ENCODE results near the gene PLPPR3.
"Not testable (repeated sequence)": the region's sequence is repeated elsewhere in the genome, so short reads cannot be mapped to it uniquely, and the experiment has no call there.

Gene PLPPR3

DNA sequence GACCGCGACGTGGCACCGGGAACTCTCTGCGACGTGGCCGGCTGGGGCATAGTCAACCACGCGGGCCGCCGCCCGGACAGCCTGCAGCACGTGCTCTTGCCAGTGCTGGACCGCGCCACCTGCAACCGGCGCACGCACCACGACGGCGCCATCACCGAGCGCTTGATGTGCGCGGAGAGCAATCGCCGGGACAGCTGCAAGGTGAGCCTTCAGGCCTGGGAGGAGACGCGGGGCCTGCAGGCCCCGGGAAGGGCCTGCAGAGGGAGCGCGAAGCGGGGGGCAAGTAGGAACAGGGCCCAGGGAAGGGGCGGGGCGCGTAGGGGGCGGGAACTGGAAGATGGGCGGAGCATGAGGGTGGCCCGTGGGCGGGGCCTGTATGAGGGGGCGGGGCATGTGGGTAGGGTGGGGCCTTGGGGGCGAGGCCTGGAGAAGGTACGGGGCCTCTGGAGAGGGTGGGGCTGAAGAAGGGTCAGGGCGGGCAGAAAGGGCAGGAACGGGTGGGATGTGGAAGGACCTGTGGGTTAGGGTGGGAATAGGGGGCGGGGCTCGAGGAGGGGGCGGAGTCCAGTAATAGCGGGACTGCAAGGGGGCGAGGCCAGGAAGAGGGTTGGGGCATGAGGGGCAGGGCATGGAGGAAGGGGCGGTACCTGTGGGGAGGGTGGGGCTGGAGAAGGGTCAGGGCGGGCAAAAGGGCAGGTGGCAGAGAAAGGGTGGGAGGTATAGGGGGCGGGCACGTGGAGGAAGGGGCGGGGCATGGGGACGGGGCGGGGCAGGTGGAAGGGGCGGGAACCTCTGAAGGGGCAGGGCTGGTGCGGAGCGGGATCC lies 40.2 kb upstream of the PLPPR3 start:
- Histone ChIP-seq H3K4me1 (ENCODE audit: control insufficient read depth, low read depth, low read length) (no peaks in the 10 kb centered on the region), H3K4me3 (ENCODE audit: low read length) (no peak overlapping the region), H3K36me3 (ENCODE audit: control insufficient read depth, low read depth, low read length) (no peaks in the 10 kb centered on the region), H3K27ac (ENCODE audit: low read length) (no peak overlapping the region), H3K9ac (ENCODE audit: low read length) (no peak overlapping the region), H3K27me3 (ENCODE audit: control insufficient read depth, insufficient read depth, low read length) (peaks cover 35% of the 10 kb centered on the region), H3K9me3 (ENCODE audit: control insufficient read depth, low read depth, low read length) (no peaks in the 10 kb centered on the region)

- Histone ChIP-seq H3K27me3 (ENCODE audit: control insufficient read depth, insufficient read depth, low read length) (peaks cover 35% of the 10 kb centered on the region), H3K36me3 (ENCODE audit: control insufficient read depth, low read depth, low read length) (no peaks in the 10 kb centered on the region), H3K27ac (ENCODE audit: low read length) (no peak overlapping the region), H3K9me3 (ENCODE audit: control insufficient read depth, low read depth, low read length) (no peaks in the 10 kb centered on the region), H3K4me3 (ENCODE audit: low read length) (no peak overlapping the region), H3K9ac (ENCODE audit: low read length) (no peak overlapping the region), H3K4me1 (ENCODE audit: control insufficient read depth, low read depth, low read length) (no peaks in the 10 kb centered on the region)
These were observed 39.5 kb upstream of the PLPPR3 start for GRCh38 chr19:861141-861755.

DNA sequence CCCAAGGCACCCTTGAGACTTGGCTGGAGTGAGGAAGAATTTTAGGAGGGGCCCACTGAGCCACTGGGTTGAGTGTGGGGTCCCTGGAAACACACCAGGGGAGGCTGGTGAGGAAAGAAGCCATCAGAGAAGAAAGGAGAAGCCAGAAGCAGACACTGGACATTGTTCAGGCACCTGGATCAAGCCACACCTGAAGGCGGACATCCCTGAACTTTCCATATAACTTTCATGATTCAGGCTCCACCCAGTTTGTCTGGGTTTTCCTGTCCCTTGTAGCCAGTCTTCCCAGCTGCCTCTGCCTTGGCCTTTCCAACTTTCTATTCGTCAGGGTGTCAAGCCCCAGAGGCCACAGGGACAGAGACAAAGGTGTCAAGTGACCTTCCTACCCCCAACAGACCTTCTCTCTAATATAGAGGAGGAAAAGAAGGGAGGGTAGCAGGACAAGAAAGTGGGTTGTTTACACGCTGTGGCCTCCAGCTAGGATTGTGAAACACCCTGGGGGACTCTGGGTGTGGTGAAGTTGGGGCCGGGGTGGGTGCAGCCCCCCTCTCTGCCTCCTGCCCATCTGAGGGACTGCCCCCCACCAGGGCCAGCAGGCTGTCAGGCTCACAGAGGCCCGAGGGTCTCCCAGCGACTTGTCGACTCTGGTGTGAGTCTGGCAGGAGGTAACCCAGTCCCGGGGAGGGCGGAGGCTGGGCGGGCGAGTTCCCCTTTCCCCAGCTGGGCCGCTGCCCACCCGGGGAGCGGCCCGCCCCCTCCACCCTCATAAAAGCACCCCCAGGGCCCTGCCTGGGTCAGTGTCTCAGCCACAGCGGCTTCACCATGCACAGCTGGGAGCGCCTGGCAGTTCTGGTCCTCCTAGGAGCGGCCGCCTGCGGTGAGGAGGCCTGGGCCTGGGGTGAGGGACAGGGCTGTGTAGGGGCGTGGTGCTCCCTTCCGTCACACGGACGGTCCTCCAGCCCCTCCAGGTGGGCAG lies 37.4 kb upstream of the PLPPR3 start, which contains the start of gene CFD:
TSS of gene CFD (plus strand) at position 797 of the 976 bp plus-strand sequence. CDS start at position 823, 26 bp downstream.
- Histone ChIP-seq H3K9ac (ENCODE audit: low read length) (no peak within 1 kb of the TSS), H3K27ac (ENCODE audit: low read length) (no peak within 1 kb of the TSS), H3K27me3 (ENCODE audit: control insufficient read depth, insufficient read depth, low read length) (peaks cover 35% of the 10 kb centered on the region), H3K4me1 (ENCODE audit: control insufficient read depth, low read depth, low read length) (no peaks in the 10 kb centered on the region), H3K9me3 (ENCODE audit: control insufficient read depth, low read depth, low read length) (no peaks in the 10 kb centered on the region), H3K4me3 (ENCODE audit: low read length) (no peak within 1 kb of the TSS), H3K36me3 (ENCODE audit: control insufficient read depth, low read depth, low read length) (no peaks in the 10 kb centered on the region)

DNA sequence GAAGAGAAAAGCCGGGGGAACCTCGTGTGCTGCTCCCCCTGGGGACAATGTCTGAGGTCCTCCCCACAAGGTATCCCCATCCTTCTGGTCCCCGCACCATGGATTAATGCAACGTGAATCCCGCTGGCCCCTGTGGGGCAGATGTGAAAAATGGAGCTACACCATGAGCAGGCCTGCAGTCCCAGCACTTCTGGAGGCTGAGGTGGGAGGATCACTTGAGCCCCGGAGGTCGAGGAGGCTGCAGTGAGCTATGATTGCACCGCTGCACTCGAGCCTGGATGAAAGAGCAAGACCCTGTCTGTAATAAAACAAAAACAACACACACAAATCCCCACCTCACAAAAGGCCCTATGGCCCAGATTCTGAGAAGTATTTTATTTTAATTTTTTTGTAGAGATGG lies 36.5 kb upstream of the PLPPR3 start:
- peaks cover 33% of the 10 kb centered on the region for H3K27me3 ChIP-seq (ENCODE audit: control insufficient read depth, insufficient read depth, low read length)
- H3K4me1 ChIP-seq (ENCODE audit: control insufficient read depth, low read depth, low read length): no peaks in the 10 kb centered on the region
- H3K9ac ChIP-seq (ENCODE audit: low read length): no peak overlapping the region
- H3K27ac ChIP-seq (ENCODE audit: low read length): no peak overlapping the region
- H3K36me3 ChIP-seq (ENCODE audit: control insufficient read depth, low read depth, low read length): no peaks in the 10 kb centered on the region
- H3K9me3 ChIP-seq (ENCODE audit: control insufficient read depth, low read depth, low read length): no peaks in the 10 kb centered on the region
- H3K4me3 ChIP-seq (ENCODE audit: low read length): no peak overlapping the region

- Histone ChIP-seq H3K9me3 (ENCODE audit: control insufficient read depth, low read depth, low read length) (no peaks in the 10 kb centered on the region), H3K9ac (ENCODE audit: low read length) (no peak overlapping the region), H3K27ac (ENCODE audit: low read length) (no peak overlapping the region), H3K4me3 (ENCODE audit: low read length) (no peak overlapping the region), H3K27me3 (ENCODE audit: control insufficient read depth, insufficient read depth, low read length) (peaks cover 21% of the 10 kb centered on the region), H3K36me3 (ENCODE audit: control insufficient read depth, low read depth, low read length) (no peaks in the 10 kb centered on the region), H3K4me1 (ENCODE audit: control insufficient read depth, low read depth, low read length) (no peaks in the 10 kb centered on the region)
These were observed 33.9 kb upstream of the PLPPR3 start for GRCh38 chr19:855566-856120.

DNA sequence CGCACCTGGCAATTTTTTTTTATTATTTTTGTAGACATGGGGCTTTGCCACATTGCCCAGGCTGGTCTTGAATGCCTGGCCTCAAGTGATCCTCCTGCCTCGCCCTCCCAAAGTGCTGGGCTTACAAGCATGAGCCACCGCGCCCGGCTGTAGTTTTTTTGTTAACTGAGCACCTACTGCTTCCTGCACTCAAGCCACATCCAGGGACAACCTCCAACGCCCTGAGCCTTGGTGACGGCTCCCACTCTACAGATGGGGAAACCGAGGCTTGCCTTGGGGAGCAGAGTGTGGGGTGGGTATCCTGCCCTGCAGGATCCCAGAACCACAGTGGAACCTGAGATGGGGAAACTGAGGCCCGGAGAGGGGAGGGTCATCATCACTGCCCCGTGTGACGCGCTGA lies 33.4 kb upstream of the PLPPR3 start:
- Histone ChIP-seq H3K9ac (ENCODE audit: low read length) (no peak overlapping the region), H3K9me3 (ENCODE audit: control insufficient read depth, low read depth, low read length) (no peaks in the 10 kb centered on the region), H3K4me1 (ENCODE audit: control insufficient read depth, low read depth, low read length) (no peaks in the 10 kb centered on the region), H3K4me3 (ENCODE audit: low read length) (no peak overlapping the region), H3K27ac (ENCODE audit: low read length) (no peak overlapping the region), H3K36me3 (ENCODE audit: control insufficient read depth, low read depth, low read length) (no peaks in the 10 kb centered on the region), H3K27me3 (ENCODE audit: control insufficient read depth, insufficient read depth, low read length) (peaks cover 16% of the 10 kb centered on the region)

GRCh38 chr19:854549-854948 lies 32.8 kb upstream of the PLPPR3 start:
- Histone ChIP-seq H3K27me3 (ENCODE audit: control insufficient read depth, insufficient read depth, low read length) (peaks cover 10% of the 10 kb centered on the region), H3K36me3 (ENCODE audit: control insufficient read depth, low read depth, low read length) (no peaks in the 10 kb centered on the region), H3K4me3 (ENCODE audit: low read length) (no peak overlapping the region), H3K9ac (ENCODE audit: low read length) (no peak overlapping the region), H3K9me3 (ENCODE audit: control insufficient read depth, low read depth, low read length) (no peaks in the 10 kb centered on the region), H3K4me1 (ENCODE audit: control insufficient read depth, low read depth, low read length) (no peaks in the 10 kb centered on the region), H3K27ac (ENCODE audit: low read length) (no peak overlapping the region)

GRCh38 chr19:853614-854220 lies 32.0 kb upstream of the PLPPR3 start:
- not testable (repeated sequence) for H3K9me3 ChIP-seq (ENCODE audit: control insufficient read depth, low read depth, low read length); H3K27me3 ChIP-seq (ENCODE audit: control insufficient read depth, insufficient read depth, low read length); H3K9ac ChIP-seq (ENCODE audit: low read length); H3K36me3 ChIP-seq (ENCODE audit: control insufficient read depth, low read depth, low read length); H3K27ac ChIP-seq (ENCODE audit: low read length); H3K4me3 ChIP-seq (ENCODE audit: low read length); H3K4me1 ChIP-seq (ENCODE audit: control insufficient read depth, low read depth, low read length)

DNA sequence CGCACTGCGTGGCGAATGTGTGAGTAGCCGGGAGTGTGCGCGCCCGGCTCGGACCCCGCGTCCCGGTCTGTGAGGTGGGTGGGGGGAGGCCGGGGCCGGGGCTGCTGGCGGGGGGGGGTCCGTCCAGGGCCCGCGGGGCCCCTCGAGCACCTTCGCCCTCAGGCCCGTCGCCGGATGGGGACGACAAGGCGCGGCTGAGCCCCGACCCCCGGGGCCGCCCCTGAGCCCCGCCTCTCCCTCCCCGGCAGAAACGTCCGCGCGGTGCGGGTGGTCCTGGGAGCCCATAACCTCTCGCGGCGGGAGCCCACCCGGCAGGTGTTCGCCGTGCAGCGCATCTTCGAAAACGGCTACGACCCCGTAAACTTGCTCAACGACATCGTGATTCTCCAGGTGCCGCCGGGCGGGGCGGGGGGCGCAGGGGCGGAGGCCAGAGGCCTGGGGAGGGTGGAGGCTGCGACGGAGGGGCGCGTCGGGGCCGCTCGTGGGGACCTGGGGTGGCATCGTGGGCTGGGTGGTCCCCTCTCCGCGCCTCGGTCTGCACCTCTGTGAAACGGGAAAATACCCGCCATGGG lies 31.3 kb upstream of the PLPPR3 start:
- Histone ChIP-seq H3K9me3 (ENCODE audit: control insufficient read depth, low read depth, low read length) (no peaks in the 10 kb centered on the region), H3K4me3 (ENCODE audit: low read length) (no peak overlapping the region), H3K4me1 (ENCODE audit: control insufficient read depth, low read depth, low read length) (no peaks in the 10 kb centered on the region), H3K27me3 (ENCODE audit: control insufficient read depth, insufficient read depth, low read length) (no peaks in the 10 kb centered on the region), H3K9ac (ENCODE audit: low read length) (no peak overlapping the region), H3K36me3 (ENCODE audit: control insufficient read depth, low read depth, low read length) (no peaks in the 10 kb centered on the region), H3K27ac (ENCODE audit: low read length) (no peak overlapping the region)

- no peak within 1 kb of the TSS for H3K4me3 ChIP-seq (ENCODE audit: low read length)
- H3K9ac ChIP-seq (ENCODE audit: low read length): no peak within 1 kb of the TSS
- no peaks in the 10 kb centered on the region for H3K27me3 ChIP-seq (ENCODE audit: control insufficient read depth, insufficient read depth, low read length)
- no peak within 1 kb of the TSS for H3K27ac ChIP-seq (ENCODE audit: low read length)
- no peaks in the 10 kb centered on the region for H3K4me1 ChIP-seq (ENCODE audit: control insufficient read depth, low read depth, low read length)
- H3K36me3 ChIP-seq (ENCODE audit: control insufficient read depth, low read depth, low read length): no peaks in the 10 kb centered on the region
- H3K9me3 ChIP-seq (ENCODE audit: control insufficient read depth, low read depth, low read length): no peaks in the 10 kb centered on the region
These were observed 30.6 kb upstream of the PLPPR3 start, which contains the start of gene ELANE for GRCh38 chr19:852136-853013. TSS of gene ELANE (plus strand) at chr19:852303. CDS start at chr19:852329, 26 bp downstream.

Measured in iPS-18a (cell line).